HepG2 (cell line): ENCODE measurements around the gene CDH8. TPM values are rescaled to one million over a fixed set of nuclear protein-coding genes. Genes with fewer than 3 reads are reported as not detected.

Source experiments
- ATAC-seq: fragments of 200-7000 bp; cut with Tn5 transposase; 3 replicates; pipeline ENCODE4 v1.9.1; 2020; ENCODE audit warnings: mild to moderate bottlenecking, moderate library complexity
- BruUV-seq: library from RNA; stranded (reverse); fragments of 400-500 nt; replicated peaks from 2 replicates; lab custom pipeline; 2021; lab: Mats Ljungman, UMichigan
- CTCF ChIA-PET: fragments of 300-600 bp; formaldehyde crosslinking; extraction: SDS; loops from one replicate; lab custom pipeline; 2021; ENCODE audit warnings: low total read pairs, inconsistent platforms, low intra/inter-chr PET ratio; lab: Yijun Ruan, JAX
- POLR2A ChIA-PET: fragments of 350-600 bp; sonication (Branson Sonifier 250); formaldehyde crosslinking; loops from one replicate; lab custom pipeline; 2020; ENCODE audit warnings: antibody characterized with exemption, inconsistent platforms; lab: Yijun Ruan, JAX
- DNase-seq: peaks from one replicate; pipeline ENCODE4 v3.0.0-alpha.2; 2015; ENCODE audit warnings: low spot score
- FAIRE-seq: peaks from 3 replicates; lab custom pipeline; 2011; peaks lifted over from hg19 to GRCh38; lab: Jason Lieb, UNC
- H2AFZ ChIP-seq: one replicate; pipeline ENCODE4 v1.6.1; 2011; ENCODE audit warnings: low read length, inconsistent platforms
- H3K27ac ChIP-seq: fragments of 300-600 bp; 3 replicates; pipeline ENCODE4 v1.8.0; 2011; ENCODE audit warnings: mixed run types, mild to moderate bottlenecking, mixed read lengths, low read length, inconsistent platforms; ENCODE audit not compliant: insufficient read depth; ENCODE audit errors: extremely low read length
- H3K27me3 ChIP-seq, 2 experiments: fragments of 200-600 bp in 1 of 2; 2 replicates in 1 of 2; 3 replicates in 1 of 2; pipeline versions ENCODE4 v1.6.0 to v1.8.0; 2011; ENCODE audit warnings: low read length in 2 of 2, mild to moderate bottlenecking in 2 of 2, moderate library complexity in 2 of 2, inconsistent platforms in 1 of 2; ENCODE audit not compliant: insufficient read depth in 2 of 2, control insufficient read depth in 1 of 2
- H3K36me3 ChIP-seq, 2 experiments: fragments of 200-600 bp in 1 of 2; replicated peaks in 1 of 2; 2 replicates in 1 of 2; 3 replicates in 1 of 2; pipeline versions ENCODE4 v1.5.1 to v1.8.0; 2011; ENCODE audit warnings: low read length in 2 of 2, inconsistent platforms in 1 of 2; ENCODE audit not compliant: insufficient read depth in 2 of 2, control insufficient read depth in 1 of 2
- H3K4me1 ChIP-seq: 2 replicates; pipeline ENCODE4 v1.5.1; 2012; ENCODE audit warnings: low read length, inconsistent platforms; ENCODE audit not compliant: insufficient read depth
- H3K4me2 ChIP-seq: 2 replicates; pipeline ENCODE4 v1.6.0; 2011; ENCODE audit warnings: low read depth, low read length, inconsistent platforms
- H3K4me3 ChIP-seq, 3 experiments: fragments of 200-600 bp in 1 of 3; sonication (generic), shearing (Covaris generic) in 1 of 3; replicated peaks in 1 of 3; 2 replicates each; pipeline ENCODE4 v1.5.1; 2011 to 2016; ENCODE audit warnings: low read length in 3 of 3, inconsistent platforms in 2 of 3, low read depth in 2 of 3, mild to moderate bottlenecking in 2 of 3, control low read depth in 1 of 3, mixed read lengths in 1 of 3; ENCODE audit not compliant: insufficient read depth in 1 of 3
- H3K79me2 ChIP-seq: one replicate; pipeline ENCODE4 v1.6.1; 2011; ENCODE audit warnings: low read length, inconsistent platforms; ENCODE audit not compliant: insufficient read depth
- H3K9ac ChIP-seq: 2 replicates; pipeline ENCODE4 v1.6.0; 2011; ENCODE audit warnings: mild to moderate bottlenecking, low read depth, low read length, inconsistent platforms; ENCODE audit not compliant: insufficient read depth
- H3K9me3 ChIP-seq: 2 replicates; pipeline ENCODE4 v1.5.1; 2012; ENCODE audit warnings: mild to moderate bottlenecking, low read length
- H4K20me1 ChIP-seq: 2 replicates; pipeline ENCODE4 v1.6.0; 2011; ENCODE audit warnings: inconsistent platforms, mild to moderate bottlenecking, low read length, moderate library complexity; ENCODE audit not compliant: insufficient read depth
- ATF6 ChIP-seq: sonication (generic); formaldehyde crosslinking; conservative IDR thresholded peaks from 2 replicates; pipeline ENCODE4 v1.4.0; 2020; ENCODE audit warnings: missing genetic modification reagents
- ZNF558 ChIP-seq: sonication (generic); formaldehyde crosslinking; IDR thresholded peaks from 2 replicates; pipeline ENCODE4 v1.9.0; 2022; ENCODE audit warnings: mild to moderate bottlenecking, missing genetic modification reagents, borderline replicate concordance
- ZNF780A ChIP-seq: sonication (generic); formaldehyde crosslinking; IDR thresholded peaks from 2 replicates; pipeline ENCODE4 v1.8.0; 2022; ENCODE audit warnings: mild to moderate bottlenecking, missing genetic modification reagents, moderate library complexity
- WGBS: methylation state at CpG from one replicate; pipeline ENCODE4 v1.1.6; 2017; ENCODE audit warnings: low lambda C conversion rate; 5-methylcytosine and 5-hydroxymethylcytosine counted together
- in situ Hi-C: cut with HindIII; loops from 2 replicates; pipeline ENCODE4 v1.10.0; 2017; ENCODE audit warnings: low pct_unique_long_range_greater_than_20kb; ENCODE audit not compliant: extremely low pct_ligation_motif_present
- intact Hi-C: fragments of 100-400 bp; cut with micrococcal nuclease; formaldehyde crosslinking; loops from one replicate; pipeline ENCODE4 v1.10.0; 2022; ENCODE audit not compliant: unreplicated experiment
- polyA plus RNA-seq, 8 experiments: library from polyadenylated mRNA; depleted of rRNA in 3 of 8; stranded (reverse) in 7 of 8; unstranded in 1 of 8; fragments of >200 nt; fragmentation: Illumina TruSeq in 4 of 8; extraction: Trizol in 4 of 8; gene quantifications; 2 replicates each; pipeline versions ENCODE4 v1.2.1 to v1.2.3, GENCODE V29; 2011 to 2016; ENCODE audit warnings: low read depth in 4 of 8, missing spikeins in 1 of 8, mixed read lengths in 1 of 8; ENCODE audit not compliant: insufficient read depth in 1 of 8
- total RNA-seq, 5 experiments: library from RNA; depleted of rRNA; stranded (reverse); fragments of >200 nt; fragmentation: Illumina TruSeq; extraction: Trizol; gene quantifications; 2 replicates each; pipeline ENCODE4 v1.2.3, GENCODE V29; 2016; ENCODE audit warnings: low read depth in 1 of 5
- TF ChIP-seq, protein P1 (sequence below): sonication (generic); formaldehyde crosslinking; IDR thresholded peaks from 2 replicates; pipeline ENCODE4 v1.4.0; 2020; ENCODE audit warnings: missing genetic modification reagents, mild to moderate bottlenecking, borderline replicate concordance

CDH8 gene
- total and polyA plus RNA-seq, 2 of the 13 experiments (the other 11 are each of a cell fraction or from before 2014, with no cell fraction given): not detected

DNA sequence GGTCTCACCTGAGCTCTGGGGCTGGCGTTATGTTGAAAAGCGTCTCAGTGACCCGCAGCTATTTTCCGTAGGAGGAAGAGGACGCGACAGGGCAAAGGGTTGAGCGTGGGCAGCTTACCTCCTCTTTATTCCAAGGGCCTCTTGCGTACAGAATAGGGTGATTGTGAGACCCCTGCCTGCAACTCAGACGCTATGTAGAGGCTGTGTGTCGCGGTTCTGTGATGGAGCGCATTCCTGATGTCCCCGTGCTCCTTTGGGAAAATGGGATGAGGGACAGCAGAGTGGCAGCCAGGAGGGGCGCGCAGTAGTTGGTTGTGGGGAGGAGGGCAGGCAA is 531 bp upstream of the CDH8 start:
- Histone ChIP-seq H2AFZ (no peak overlapping the region), H3K9me3 (no peaks in the 10 kb centered on the region), H3K4me2 (no peak overlapping the region), H3K79me2 (no peaks in the 10 kb centered on the region), H4K20me1 (no peaks in the 10 kb centered on the region), H3K4me3 (no peak overlapping the region), H3K4me1 (no peaks in the 10 kb centered on the region), H3K27ac (no peak overlapping the region), H3K27me3 (peaks cover 0 to 33% of the 10 kb centered on the region in 2 experiments; a peak in 1 of 5 replicates), H3K9ac (no peak overlapping the region), H3K36me3 (no peaks in the 10 kb centered on the region)
- no peak for DNase-seq
- BruUV-seq: no TSS peak
- no peak for FAIRE-seq
- no peak for ATAC-seq
- CTCF ChIA-PET: no interaction called here
- in situ Hi-C loops: no loop called here
- no peak for TF ChIP-seq ATF6
- TF ChIP-seq, protein P1, sequence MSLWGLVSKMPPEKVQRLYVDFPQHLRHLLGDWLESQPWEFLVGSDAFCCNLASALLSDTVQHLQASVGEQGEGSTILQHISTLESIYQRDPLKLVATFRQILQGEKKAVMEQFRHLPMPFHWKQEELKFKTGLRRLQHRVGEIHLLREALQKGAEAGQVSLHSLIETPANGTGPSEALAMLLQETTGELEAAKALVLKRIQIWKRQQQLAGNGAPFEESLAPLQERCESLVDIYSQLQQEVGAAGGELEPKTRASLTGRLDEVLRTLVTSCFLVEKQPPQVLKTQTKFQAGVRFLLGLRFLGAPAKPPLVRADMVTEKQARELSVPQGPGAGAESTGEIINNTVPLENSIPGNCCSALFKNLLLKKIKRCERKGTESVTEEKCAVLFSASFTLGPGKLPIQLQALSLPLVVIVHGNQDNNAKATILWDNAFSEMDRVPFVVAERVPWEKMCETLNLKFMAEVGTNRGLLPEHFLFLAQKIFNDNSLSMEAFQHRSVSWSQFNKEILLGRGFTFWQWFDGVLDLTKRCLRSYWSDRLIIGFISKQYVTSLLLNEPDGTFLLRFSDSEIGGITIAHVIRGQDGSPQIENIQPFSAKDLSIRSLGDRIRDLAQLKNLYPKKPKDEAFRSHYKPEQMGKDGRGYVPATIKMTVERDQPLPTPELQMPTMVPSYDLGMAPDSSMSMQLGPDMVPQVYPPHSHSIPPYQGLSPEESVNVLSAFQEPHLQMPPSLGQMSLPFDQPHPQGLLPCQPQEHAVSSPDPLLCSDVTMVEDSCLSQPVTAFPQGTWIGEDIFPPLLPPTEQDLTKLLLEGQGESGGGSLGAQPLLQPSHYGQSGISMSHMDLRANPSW (CRISPR knock-in tag): no peak
- TF ChIP-seq ZNF780A (CRISPR knock-in tag): no peak
- no peak for TF ChIP-seq ZNF558 (CRISPR knock-in tag)
- POLR2A ChIA-PET: no interaction called here
- WGBS: 53% methylated on average over 15 of the region's 15 CpGs
- intact Hi-C loops: no loop called here
